PC-3 (cell line): Measurements from ENCODE around the gene PPM1L. TPM values are rescaled to one million over a fixed set of nuclear protein-coding genes. Genes with fewer than 3 reads are reported as not detected.
"Not testable (repeated sequence)": the region's sequence is repeated elsewhere in the genome, so short reads cannot be mapped to it uniquely, and the experiment has no call there.

Experiments used
- ATAC-seq: fragments of 200-7000 bp; cut with Tn5 transposase; 2 replicates; pipeline ENCODE4 v1.9.1; 2020; ENCODE audit warnings: mild to moderate bottlenecking, moderate library complexity
- BruUV-seq: library from RNA; stranded (reverse); fragments of 400-500 nt; replicated peaks from 2 replicates; lab custom pipeline; 2021; lab: Mats Ljungman, UMichigan
- CTCF ChIA-PET: fragments of 300-600 bp; sonication (Branson Sonifier 250); formaldehyde crosslinking; loops from one replicate; lab custom pipeline; 2022; ENCODE audit warnings: antibody characterized with exemption; lab: Charles Lee
- POLR2A ChIA-PET: fragments of 300-600 bp; sonication (Branson Sonifier 250); formaldehyde crosslinking; loops from one replicate; lab custom pipeline; 2022; ENCODE audit warnings: antibody characterized with exemption; ENCODE audit not compliant: unreplicated experiment; lab: Charles Lee
- DNase-seq: peaks from one replicate; pipeline ENCODE4 v3.0.0-alpha.2; 2015
- H2AFZ ChIP-seq: fragments of 300-600 bp; sonication (generic); 2 replicates; pipeline ENCODE4 v1.6.0; 2016; ENCODE audit warnings: antibody characterized with exemption, low read length
- H3F3A ChIP-seq: fragments of 300-600 bp; sonication (generic); one replicate; pipeline ENCODE4 v1.6.0; 2017; ENCODE audit warnings: antibody characterized with exemption, low read length, control low read depth, mild to moderate bottlenecking; ENCODE audit not compliant: unreplicated experiment
- H3K27ac ChIP-seq: fragments of 300-600 bp; sonication (generic); 2 replicates; pipeline ENCODE4 v1.5.1; 2016; ENCODE audit warnings: mild to moderate bottlenecking, low read length
- H3K27me3 ChIP-seq: fragments of 300-600 bp; sonication (generic); 2 replicates; pipeline ENCODE4 v1.6.1; 2016; ENCODE audit warnings: low read length, mixed read lengths
- H3K36me3 ChIP-seq: fragments of 300-600 bp; sonication (generic); 2 replicates; pipeline ENCODE4 v1.6.1; 2016; ENCODE audit warnings: low read depth, mixed run types, low read length, mixed read lengths
- H3K4me1 ChIP-seq: fragments of 300-600 bp; sonication (generic); 2 replicates; pipeline ENCODE4 v1.5.1; 2016; ENCODE audit warnings: low read length; ENCODE audit not compliant: insufficient read depth
- H3K4me2 ChIP-seq: fragments of 300-600 bp; sonication (generic); 2 replicates; pipeline ENCODE4 v1.6.0; 2016; ENCODE audit warnings: low read length
- H3K4me3 ChIP-seq: fragments of 300-600 bp; sonication (generic); 2 replicates; pipeline ENCODE4 v1.5.1; 2016; ENCODE audit warnings: mild to moderate bottlenecking, low read length, mixed read lengths
- H3K79me2 ChIP-seq: fragments of 300-600 bp; sonication (generic); 2 replicates; pipeline ENCODE4 v1.6.1; 2017; ENCODE audit warnings: low read length, mixed read lengths
- H3K9ac ChIP-seq: fragments of 300-600 bp; sonication (generic); 2 replicates; pipeline ENCODE4 v1.6.0; 2016; ENCODE audit warnings: mild to moderate bottlenecking, low read length
- H3K9me2 ChIP-seq: fragments of 300-600 bp; sonication (generic); replicated peaks from 2 replicates; pipeline ENCODE4 v1.6.1; 2016; ENCODE audit warnings: mixed run types, low read length, mixed read lengths
- H3K9me3 ChIP-seq: fragments of 300-600 bp; sonication (generic); 2 replicates; pipeline ENCODE4 v1.6.1; 2016; ENCODE audit warnings: low read length, mixed read lengths
- H4K20me1 ChIP-seq: fragments of 300-600 bp; sonication (generic); 2 replicates; pipeline ENCODE4 v1.6.1; 2016; ENCODE audit warnings: low read length, mixed read lengths
- CTCF ChIP-seq: fragments of 300-600 bp; sonication (generic); conservative IDR thresholded peaks from 2 replicates; pipeline ENCODE4 v1.5.1; 2017; ENCODE audit warnings: antibody characterized with exemption, low read depth, mild to moderate bottlenecking, low read length
- EZH2 ChIP-seq: fragments of 300-600 bp; sonication (generic); IDR thresholded peaks from one replicate; pipeline ENCODE4 v1.6.1; 2017; ENCODE audit warnings: antibody characterized with exemption, mild to moderate bottlenecking, low read length; ENCODE audit not compliant: unreplicated experiment
- EZH2phosphoT487 ChIP-seq: fragments of 300-600 bp; sonication (generic); IDR thresholded peaks from 2 replicates; pipeline ENCODE4 v1.6.1; 2018; ENCODE audit warnings: mild to moderate bottlenecking, antibody characterized with exemption, low read length, borderline replicate concordance
- intact Hi-C: fragments of 100-400 bp; cut with micrococcal nuclease; formaldehyde crosslinking; loops from 2 replicates; pipeline ENCODE4 v1.9.0; 2023
- total RNA-seq: library from RNA; depleted of rRNA; stranded (reverse); fragments of >200 nt; gene quantifications from 2 replicates; pipeline ENCODE4 v1.2.3, GENCODE V29; 2014

Gene PPM1L
- total RNA-seq, 1 experiment from 2014 or later, result 7.0 TPM

GRCh38 chr3:161031134-161031533 is 275.1 kb downstream of the PPM1L start:
- no peak overlapping the region for H3K4me2 ChIP-seq
- no peak for ATAC-seq
- no peaks in the 10 kb centered on the region for H3K9me2 ChIP-seq
- no peak overlapping the region for H3K4me3 ChIP-seq
- H3K36me3 ChIP-seq, result no peaks in the 10 kb centered on the region
- no peaks in the 10 kb centered on the region for H3K9me3 ChIP-seq
- BruUV-seq, result no TSS peak
- H3K9ac ChIP-seq, result no peak overlapping the region
- no peaks in the 10 kb centered on the region for H3K79me2 ChIP-seq
- no peak overlapping the region for H2AFZ ChIP-seq
- H4K20me1 ChIP-seq, result no peaks in the 10 kb centered on the region
- DNase-seq, result peak; percentile 52
- ChIA-PET CTCF (no interaction called here), POLR2A (no interaction called here)
- TF ChIP-seq EZH2 (no peak), EZH2phosphoT487 (no peak), CTCF (no peak)
- intact Hi-C loops, result no loop called here
- no peak overlapping the region for H3K27ac ChIP-seq
- no peaks in the 10 kb centered on the region for H3K27me3 ChIP-seq
- H3K4me1 ChIP-seq, result no peaks in the 10 kb centered on the region; the same call in 1 of the 2 replicates
- no peaks in the 10 kb centered on the region for H3F3A ChIP-seq

GRCh38 chr3:161034913-161035550 is 279.0 kb downstream of the PPM1L start:
- H3K27me3 ChIP-seq, H3K36me3 ChIP-seq, BruUV-seq, H3F3A ChIP-seq, H3K4me1 ChIP-seq, ATAC-seq, H3K4me2 ChIP-seq, H3K79me2 ChIP-seq, DNase-seq, H3K27ac ChIP-seq, H3K4me3 ChIP-seq, H3K9ac ChIP-seq, H3K9me3 ChIP-seq, POLR2A ChIA-PET, H3K9me2 ChIP-seq, H4K20me1 ChIP-seq, CTCF ChIA-PET, H2AFZ ChIP-seq, intact Hi-C loops: not testable (repeated sequence)

- intact Hi-C loops, result no loop called here
- H2AFZ ChIP-seq, result no peak overlapping the region
- no peaks in the 10 kb centered on the region for H4K20me1 ChIP-seq
- H3K36me3 ChIP-seq, result no peaks in the 10 kb centered on the region
- no peak overlapping the region for H3K9ac ChIP-seq
- ChIA-PET CTCF (no interaction called here), POLR2A (no interaction called here)
- H3K27ac ChIP-seq, result no peak overlapping the region
- no TSS peak for BruUV-seq
- DNase-seq (no peak), ATAC-seq (no peak)
- no peaks in the 10 kb centered on the region for H3K79me2 ChIP-seq
- H3K4me3 ChIP-seq, result no peak overlapping the region
- H3K9me3 ChIP-seq, result no peaks in the 10 kb centered on the region
- TF ChIP-seq CTCF (no peak), EZH2 (no peak), EZH2phosphoT487 (no peak)
- no peaks in the 10 kb centered on the region for H3F3A ChIP-seq
- H3K4me1 ChIP-seq, result no peaks in the 10 kb centered on the region
- no peaks in the 10 kb centered on the region for H3K9me2 ChIP-seq
- no peaks in the 10 kb centered on the region for H3K27me3 ChIP-seq
- no peak overlapping the region for H3K4me2 ChIP-seq
Observed at GRCh38 chr3:161035711-161036110, 279.7 kb downstream of the PPM1L start.
